BLaER1 treated with 17β-estradiol and CSF1 and Interleukin-3, amounts not matched to agents 10 nM and 100 nM (cell line): ENCODE results near the gene LNPEP.

ENCODE experiments used
- H3K27ac ChIP-seq, 11 experiments: shearing (Covaris generic); formaldehyde crosslinking; 2 replicates each; pipeline ENCODE4 v1.8.1; 2022
- H3K27me3 ChIP-seq, 11 experiments: shearing (Covaris generic); formaldehyde crosslinking; 2 replicates each; pipeline ENCODE4 v1.8.1; 2022
- H3K36me3 ChIP-seq, 11 experiments: shearing (Covaris generic); formaldehyde crosslinking; 2 replicates each; pipeline ENCODE4 v1.8.1; 2022
- H3K4me1 ChIP-seq, 10 experiments: shearing (Covaris generic); formaldehyde crosslinking; 2 replicates each; pipeline ENCODE4 v1.8.1; 2022
- H3K4me2 ChIP-seq, 11 experiments: shearing (Covaris generic); formaldehyde crosslinking; 2 replicates each; pipeline ENCODE4 v1.8.1; 2022
- H3K4me3 ChIP-seq, 10 experiments: shearing (Covaris generic); formaldehyde crosslinking; 2 replicates each; pipeline ENCODE4 v1.8.1; 2022
- H3K9ac ChIP-seq, 11 experiments: shearing (Covaris generic); formaldehyde crosslinking; 2 replicates each; pipeline ENCODE4 v1.8.1; 2022
- H3K9me3 ChIP-seq, 11 experiments: shearing (Covaris generic); formaldehyde crosslinking; replicated peaks in 1 of 11; 2 replicates each; pipeline ENCODE4 v1.8.1; 2022
- H4K20me1 ChIP-seq, 11 experiments: shearing (Covaris generic); formaldehyde crosslinking; 2 replicates each; pipeline ENCODE4 v1.8.1; 2022
- Cebpa-rat ChIP-seq, 11 experiments: shearing (Covaris generic); IDR thresholded peaks; 2 replicates each; pipeline ENCODE4 v1.8.1; 2022

The LNPEP gene

DNA sequence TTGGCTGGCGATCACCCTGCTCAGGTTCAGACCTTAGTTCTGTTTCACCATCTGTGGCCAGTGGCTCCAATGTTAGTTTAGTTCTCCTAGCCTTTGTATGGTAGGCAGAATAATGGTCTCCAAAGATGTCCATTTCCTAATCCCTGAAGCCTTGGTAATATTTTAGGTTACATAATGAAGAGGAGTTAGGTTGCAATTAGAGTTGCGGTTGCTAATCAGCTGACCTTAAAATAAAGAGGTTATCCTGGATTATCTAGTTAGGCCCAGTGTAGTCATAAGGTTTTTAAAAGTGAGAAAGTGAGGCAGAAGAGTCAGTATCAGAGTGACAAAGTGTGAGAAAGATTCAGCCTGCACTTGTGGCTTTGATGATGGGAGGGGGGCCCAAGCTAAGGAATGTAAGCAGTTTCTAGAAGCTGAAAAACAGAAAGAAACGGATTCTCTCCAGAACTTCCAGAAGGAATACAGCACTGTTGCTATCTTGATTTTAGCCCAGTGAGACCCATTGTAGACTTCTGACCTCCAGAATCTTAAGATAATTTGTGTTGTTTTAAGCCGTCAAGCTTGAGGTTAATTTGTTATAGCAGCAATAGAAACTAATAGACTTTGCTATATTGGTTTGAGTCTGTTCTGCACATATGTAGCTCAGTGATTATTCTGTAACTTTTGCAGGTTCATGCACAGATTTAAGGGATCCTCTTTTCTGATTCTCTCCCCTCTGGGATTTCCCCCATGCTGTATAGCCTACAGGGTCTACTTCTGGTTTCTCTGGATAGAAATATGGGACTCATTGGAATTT lies 21.6 kb downstream of the LNPEP start:
- peak overlapping the region in 9 of 11 experiments; percentile 25 to 94 (median 53); a peak in 13 of 22 replicates for H3K27ac ChIP-seq
- H4K20me1 ChIP-seq, result peaks cover 0 to 39% (median 0%) of the 10 kb centered on the region in 11 experiments; a peak in 6 of 22 replicates
- peaks cover 32 to 55% (median 39%) of the 10 kb centered on the region in 10 experiments for H3K4me1 ChIP-seq
- no peak overlapping the region for H3K9ac ChIP-seq
- H3K36me3 ChIP-seq, result peaks cover 2 to 39% (median 27%) of the 10 kb centered on the region in 11 experiments; a peak in 20 of 22 replicates
- H3K9me3 ChIP-seq, result peaks cover 4 to 50% (median 32%) of the 10 kb centered on the region in 11 experiments; a peak in 21 of 22 replicates
- TF ChIP-seq Cebpa-rat (IDR thresholded peaks at IDR 0.05), result no peak
- no peak overlapping the region for H3K4me3 ChIP-seq
- H3K27me3 ChIP-seq, result no peaks in the 10 kb centered on the region
- peak overlapping the region; percentile 1 to 62 (median 23); a peak in 14 of 22 replicates for H3K4me2 ChIP-seq

DNA sequence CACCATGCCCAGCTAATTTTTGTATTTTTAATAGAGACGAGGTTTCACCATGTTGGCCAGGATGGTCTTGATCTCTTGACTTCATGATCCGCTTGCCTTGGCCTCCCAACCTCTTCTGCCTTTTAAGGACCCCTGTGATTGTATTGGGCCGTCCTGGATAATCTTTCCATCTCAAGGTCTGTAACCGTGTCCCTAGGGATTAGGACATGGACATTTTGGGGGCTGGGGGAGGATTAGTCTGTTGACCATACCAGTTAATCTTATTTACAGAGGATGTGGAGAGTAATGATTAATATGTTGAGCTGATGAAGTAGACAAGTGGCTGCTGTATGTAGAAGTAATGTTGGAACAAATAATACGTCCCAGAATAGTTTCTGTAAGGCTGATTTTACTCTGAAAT lies 23.1 kb downstream of the LNPEP start:
- peak overlapping the region in 9 of 11 experiments; percentile 18 to 94 (median 53); a peak in 15 of 22 replicates for H3K27ac ChIP-seq
- H3K36me3 ChIP-seq, result peaks cover 2 to 31% (median 25%) of the 10 kb centered on the region in 11 experiments; a peak in 20 of 22 replicates
- H3K4me3 ChIP-seq, result no peak overlapping the region
- peaks cover 4 to 40% (median 28%) of the 10 kb centered on the region in 11 experiments; a peak in 21 of 22 replicates for H3K9me3 ChIP-seq
- H3K4me2 ChIP-seq, result no peak overlapping the region; a peak in 1 of 22 replicates
- no peaks in the 10 kb centered on the region for H3K27me3 ChIP-seq
- H3K4me1 ChIP-seq, result peaks cover 47 to 70% (median 54%) of the 10 kb centered on the region in 10 experiments
- TF ChIP-seq Cebpa-rat (IDR thresholded peaks at IDR 0.05), result no peak
- H4K20me1 ChIP-seq, result peaks cover 0 to 38% (median 0%) of the 10 kb centered on the region in 11 experiments; a peak in 3 of 22 replicates
- H3K9ac ChIP-seq, result no peak overlapping the region

DNA sequence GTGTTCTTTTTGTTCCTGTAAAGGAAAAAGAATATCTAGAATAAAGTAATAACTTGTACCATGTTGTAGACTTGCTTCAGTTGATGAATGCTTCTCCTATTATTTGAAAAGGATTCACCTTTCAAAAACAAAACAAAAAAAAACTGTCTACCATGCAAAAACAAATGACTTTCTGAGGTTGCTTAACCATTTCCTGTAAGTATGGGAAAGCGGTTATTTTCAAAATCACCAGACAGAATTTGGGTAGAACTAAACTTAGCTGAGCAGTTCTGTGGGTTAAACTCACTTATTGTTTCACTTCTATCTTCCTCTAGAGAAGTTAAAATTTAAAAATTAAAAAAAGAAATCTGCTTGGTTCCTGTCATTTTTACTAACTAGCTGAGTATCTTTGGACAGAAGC lies 25.2 kb downstream of the LNPEP start:
- peaks cover 48 to 72% (median 57%) of the 10 kb centered on the region in 10 experiments for H3K4me1 ChIP-seq
- peaks cover 0 to 38% (median 0%) of the 10 kb centered on the region in 11 experiments; a peak in 3 of 22 replicates for H4K20me1 ChIP-seq
- peak overlapping the region; percentile 39 to 94 (median 91); a peak in 21 of 22 replicates for H3K27ac ChIP-seq
- H3K9me3 ChIP-seq, result peaks cover 0 to 30% (median 19%) of the 10 kb centered on the region in 11 experiments; a peak in 19 of 22 replicates
- peak overlapping the region in 9 of 10 experiments; percentile 27 to 49 (median 38); a peak in 13 of 20 replicates for H3K4me3 ChIP-seq
- H3K4me2 ChIP-seq, result peak overlapping the region; percentile 70 to 98 (median 81); a peak in 21 of 22 replicates
- peak overlapping the region; percentile 56 to 81 (median 74); a peak in 21 of 22 replicates for H3K9ac ChIP-seq
- peak in 5 of 11 experiments; percentile 16 to 89 (median 45); a peak in 7 of 22 replicates for TF ChIP-seq Cebpa-rat (IDR thresholded peaks at IDR 0.05)
- H3K27me3 ChIP-seq, result no peaks in the 10 kb centered on the region
- H3K36me3 ChIP-seq, result peaks cover 2 to 27% (median 21%) of the 10 kb centered on the region in 11 experiments; a peak in 20 of 22 replicates

DNA sequence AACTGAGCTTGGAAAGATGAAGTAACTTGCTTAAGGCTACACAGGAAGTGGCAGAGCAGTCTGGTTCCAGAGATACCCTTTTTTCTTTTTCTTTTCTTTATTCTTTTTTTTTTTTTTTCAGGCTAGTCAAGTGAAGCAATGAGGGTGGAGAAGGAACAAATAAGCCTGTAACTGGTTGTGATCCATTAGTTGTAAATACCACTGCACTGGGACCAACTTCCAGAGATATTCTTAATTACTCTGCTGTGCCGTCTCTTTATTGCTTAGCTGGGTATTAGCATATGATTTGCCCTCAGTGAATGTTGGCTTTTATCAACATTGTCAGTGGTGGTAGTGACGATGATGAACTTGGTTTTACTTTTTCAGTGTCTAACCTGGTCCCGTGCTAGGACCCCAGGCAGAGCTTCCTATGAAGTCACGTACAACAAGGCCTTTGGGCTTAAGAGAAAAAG lies 26.7 kb downstream of the LNPEP start:
- no peaks in the 10 kb centered on the region for H3K27me3 ChIP-seq
- peak overlapping the region; percentile 70 to 98 (median 81) for H3K4me2 ChIP-seq
- H3K4me1 ChIP-seq, result peaks cover 43 to 60% (median 50%) of the 10 kb centered on the region in 10 experiments
- peaks cover 2 to 34% (median 28%) of the 10 kb centered on the region in 11 experiments; a peak in 20 of 22 replicates for H3K36me3 ChIP-seq
- H3K4me3 ChIP-seq, result peak overlapping the region in 4 of 10 experiments; percentile 8 to 39 (median 18); a peak in 2 of 20 replicates
- TF ChIP-seq Cebpa-rat (IDR thresholded peaks at IDR 0.05), result no peak
- peak overlapping the region in 10 of 11 experiments; percentile 53 to 81 (median 75); a peak in 19 of 22 replicates for H3K9ac ChIP-seq
- peaks cover 0 to 25% (median 17%) of the 10 kb centered on the region in 11 experiments; a peak in 19 of 22 replicates for H3K9me3 ChIP-seq
- peak overlapping the region; percentile 20 to 94 (median 91); a peak in 21 of 22 replicates for H3K27ac ChIP-seq
- H4K20me1 ChIP-seq, result peaks cover 0 to 32% (median 0%) of the 10 kb centered on the region in 11 experiments; a peak in 3 of 22 replicates

DNA sequence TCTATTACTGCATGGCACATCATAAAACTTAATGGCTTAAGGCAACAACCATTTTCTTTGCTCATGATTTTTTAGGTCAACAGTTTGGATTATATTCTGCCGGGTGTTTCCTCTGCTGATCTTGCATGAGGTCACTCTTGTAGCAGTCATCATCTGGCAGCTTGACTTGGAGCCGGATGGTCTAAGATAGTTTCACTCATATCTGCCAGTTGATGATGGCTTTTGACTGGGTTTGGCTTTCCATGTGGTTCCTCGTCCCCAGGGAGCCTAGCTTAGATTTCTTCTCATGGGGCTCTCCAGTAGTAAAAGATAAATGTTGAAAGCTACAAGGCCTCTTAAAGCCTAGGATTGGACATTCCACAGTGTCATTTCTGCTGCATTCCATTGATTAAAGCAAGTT lies 27.4 kb downstream of the LNPEP start:
- Histone ChIP-seq H3K9ac (peak overlapping the region in 9 of 11 experiments; percentile 13 to 81 (median 74); a peak in 14 of 22 replicates), H3K27me3 (no peaks in the 10 kb centered on the region), H4K20me1 (peaks cover 0 to 32% (median 0%) of the 10 kb centered on the region in 11 experiments; a peak in 3 of 22 replicates), H3K9me3 (peaks cover 0 to 25% (median 17%) of the 10 kb centered on the region in 11 experiments; a peak in 19 of 22 replicates), H3K4me1 (peaks cover 36 to 60% (median 45%) of the 10 kb centered on the region in 10 experiments), H3K4me2 (peak overlapping the region; percentile 70 to 98 (median 81)), H3K36me3 (peaks cover 2 to 37% (median 28%) of the 10 kb centered on the region in 11 experiments; a peak in 20 of 22 replicates), H3K27ac (peak overlapping the region; percentile 20 to 94 (median 91); a peak in 21 of 22 replicates), H3K4me3 (no peak overlapping the region; a peak in 1 of 20 replicates)
- no peak for TF ChIP-seq Cebpa-rat (IDR thresholded peaks at IDR 0.05)

DNA sequence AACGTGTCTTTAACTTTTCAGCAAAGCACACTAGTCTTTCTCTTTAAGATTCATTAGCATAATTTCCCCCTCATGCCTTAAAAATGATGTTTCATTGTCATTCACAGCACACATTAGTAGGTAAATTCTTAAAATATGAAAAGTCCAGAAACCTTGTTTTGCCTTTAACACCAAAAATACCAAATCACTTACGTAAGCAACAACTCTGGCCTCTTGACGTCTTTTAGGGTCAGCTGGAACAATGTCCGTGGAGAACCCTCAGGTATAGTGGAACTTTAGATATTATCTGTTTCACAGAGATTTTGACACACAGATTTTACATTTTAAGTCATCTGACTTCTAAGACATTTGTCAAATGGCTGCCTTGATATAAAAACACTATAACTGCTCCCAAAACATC lies 30.9 kb downstream of the LNPEP start:
- Histone ChIP-seq H3K9ac (no peak overlapping the region), H3K4me1 (peaks cover 23 to 38% (median 27%) of the 10 kb centered on the region in 10 experiments), H3K4me2 (no peak overlapping the region), H3K36me3 (peaks cover 0 to 29% (median 20%) of the 10 kb centered on the region in 11 experiments; a peak in 17 of 22 replicates), H3K9me3 (peaks cover 0 to 21% (median 10%) of the 10 kb centered on the region in 11 experiments; a peak in 12 of 22 replicates), H3K27me3 (no peaks in the 10 kb centered on the region), H4K20me1 (peaks cover 0 to 33% (median 0%) of the 10 kb centered on the region in 11 experiments; a peak in 3 of 22 replicates), H3K27ac (no peak overlapping the region), H3K4me3 (no peak overlapping the region)
- no peak for TF ChIP-seq Cebpa-rat (IDR thresholded peaks at IDR 0.05)

DNA sequence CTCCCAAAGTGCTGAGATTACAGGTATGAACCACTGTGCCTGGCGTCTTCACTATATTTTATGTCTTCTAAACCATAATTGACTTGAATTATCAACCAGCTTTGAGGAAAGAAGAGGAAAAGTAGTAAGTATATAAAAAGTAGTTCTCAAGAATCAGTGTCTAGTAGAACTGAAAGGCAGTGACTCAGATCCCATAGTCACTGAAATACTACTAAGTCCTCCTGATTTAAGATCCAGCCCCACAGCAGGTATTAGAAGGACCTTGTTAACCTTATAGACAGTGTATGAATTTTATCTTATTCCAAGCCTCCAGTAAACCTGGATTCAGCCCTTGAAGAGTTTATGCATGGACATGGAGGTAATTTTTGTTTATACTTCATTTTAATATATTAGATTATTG lies 31.5 kb downstream of the LNPEP start:
- TF ChIP-seq Cebpa-rat (IDR thresholded peaks at IDR 0.05), result no peak
- Histone ChIP-seq H3K36me3 (peaks cover 0 to 34% (median 20%) of the 10 kb centered on the region in 11 experiments; a peak in 17 of 22 replicates), H3K9ac (no peak overlapping the region), H3K27me3 (no peaks in the 10 kb centered on the region), H3K4me2 (no peak overlapping the region), H3K27ac (no peak overlapping the region), H3K9me3 (peaks cover 0 to 24% (median 15%) of the 10 kb centered on the region in 11 experiments; a peak in 14 of 22 replicates), H4K20me1 (peaks cover 0 to 32% (median 0%) of the 10 kb centered on the region in 11 experiments; a peak in 7 of 22 replicates), H3K4me3 (no peak overlapping the region), H3K4me1 (peaks cover 20 to 36% (median 23%) of the 10 kb centered on the region in 10 experiments)

DNA sequence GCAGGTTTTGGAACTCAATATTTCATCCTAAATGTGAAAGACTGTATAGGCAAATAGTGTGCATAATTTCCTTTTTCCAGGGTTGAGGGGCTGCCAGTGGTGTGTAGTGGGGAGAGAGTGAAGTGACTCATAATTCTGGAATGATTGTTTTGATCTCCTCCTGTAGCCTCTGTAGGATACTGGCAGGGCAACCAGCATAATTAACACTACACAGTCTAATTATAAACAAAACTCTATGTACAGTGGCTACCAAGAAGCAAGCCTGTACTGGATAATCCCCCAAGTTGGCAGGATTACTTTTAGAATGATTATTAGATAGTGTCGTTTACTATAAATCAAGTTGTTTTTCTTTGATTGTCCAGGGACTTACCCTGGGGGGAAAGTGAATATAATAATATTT lies 32.2 kb downstream of the LNPEP start:
- Histone ChIP-seq H3K9ac (no peak overlapping the region), H3K27ac (no peak overlapping the region), H3K9me3 (peaks cover 0 to 30% (median 17%) of the 10 kb centered on the region in 11 experiments; a peak in 14 of 22 replicates), H3K36me3 (peaks cover 0 to 40% (median 20%) of the 10 kb centered on the region in 11 experiments; a peak in 17 of 22 replicates), H3K27me3 (no peaks in the 10 kb centered on the region), H3K4me2 (peak overlapping the region in 2 of 11 experiments; percentile 13 to 15; a peak in 1 of 22 replicates), H4K20me1 (peaks cover 0 to 38% (median 0%) of the 10 kb centered on the region in 11 experiments; a peak in 8 of 22 replicates), H3K4me1 (peaks cover 15 to 36% (median 23%) of the 10 kb centered on the region in 10 experiments), H3K4me3 (no peak overlapping the region)
- TF ChIP-seq Cebpa-rat (IDR thresholded peaks at IDR 0.05), result no peak
